Activated T-helper 9 cell treated with anti-CD3 and anti-CD28 coated beads, Interleukin-2, amount 50 U/mL, for 16 hours (primary cell): ENCODE results near the gene ERG.

Experiments used
- DNase-seq: peaks from one replicate; pipeline ENCODE4 v3.0.0-alpha.2; 2020; ENCODE audit warnings: low read depth

The ERG gene

DNA sequence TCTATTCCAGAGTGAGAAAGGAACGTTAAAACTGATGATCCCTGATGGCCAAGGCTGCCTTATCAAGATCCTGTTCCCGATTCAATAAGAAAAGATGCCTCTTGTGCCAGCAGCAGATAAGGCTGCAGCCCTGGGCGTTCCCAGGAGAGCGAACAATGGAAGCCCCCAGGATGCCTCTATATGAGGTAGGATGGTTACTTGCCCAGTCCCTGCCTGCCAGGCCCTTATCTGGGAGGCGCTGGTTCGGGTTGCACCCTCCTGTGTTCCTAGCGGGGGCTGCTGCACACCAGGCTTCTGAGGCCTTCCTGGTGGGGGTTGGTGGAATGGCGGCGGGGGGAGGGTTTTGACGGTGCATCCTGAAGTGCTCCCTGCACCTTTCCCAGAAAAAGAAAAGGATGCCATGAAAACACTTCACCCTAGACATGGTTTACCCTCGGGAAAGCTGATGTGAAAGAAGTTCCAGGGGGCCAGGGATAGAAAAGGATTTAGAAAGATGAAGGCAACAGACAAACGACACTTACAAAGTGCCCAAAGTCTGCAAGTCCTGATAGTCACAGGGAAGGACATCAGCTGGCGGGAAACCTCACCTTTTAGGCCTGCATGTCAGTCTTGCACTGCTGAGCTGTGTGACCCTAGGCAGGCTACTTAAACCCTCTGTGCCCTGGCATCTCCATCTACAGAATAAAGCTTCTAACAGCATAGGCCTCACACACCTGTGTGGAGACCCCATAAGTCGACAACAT is 141.2 kb downstream of the ERG start:
- no peak for DNase-seq

DNA sequence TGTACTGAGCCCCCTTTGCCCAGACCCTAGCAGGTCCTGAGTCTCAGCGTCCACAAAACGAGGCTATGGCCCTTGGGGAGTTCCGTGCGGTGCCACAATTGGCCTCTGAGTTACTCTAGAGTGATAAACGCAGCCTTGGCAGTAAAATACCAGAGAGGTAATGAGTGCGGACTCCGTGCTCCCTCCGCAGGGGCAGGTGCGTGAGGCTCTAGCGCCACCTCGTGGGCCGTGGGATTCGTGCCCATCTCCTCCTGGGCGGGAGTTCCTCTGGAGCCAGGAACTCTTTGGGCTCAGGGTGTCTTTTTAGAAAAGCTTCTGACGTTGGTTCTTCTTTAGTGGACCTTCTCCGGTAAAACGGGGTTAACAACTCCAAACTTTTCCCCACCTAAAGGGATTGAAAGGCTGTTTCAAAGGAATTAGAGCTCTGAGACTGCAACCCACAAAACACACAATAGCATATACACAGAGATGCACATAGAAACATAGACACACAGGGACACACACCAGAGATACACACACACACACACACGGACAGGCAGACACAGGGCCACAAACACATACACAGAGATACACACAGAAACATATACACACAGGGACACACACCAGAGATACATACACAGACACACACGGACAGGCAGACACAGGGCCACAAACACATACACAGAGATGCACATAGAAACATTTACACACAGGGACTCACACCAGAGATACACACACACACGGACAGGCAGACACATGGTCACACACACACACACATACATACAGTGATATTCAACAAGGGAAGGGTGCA is 142.1 kb downstream of the ERG start:
- peak; percentile 49 for DNase-seq

DNA sequence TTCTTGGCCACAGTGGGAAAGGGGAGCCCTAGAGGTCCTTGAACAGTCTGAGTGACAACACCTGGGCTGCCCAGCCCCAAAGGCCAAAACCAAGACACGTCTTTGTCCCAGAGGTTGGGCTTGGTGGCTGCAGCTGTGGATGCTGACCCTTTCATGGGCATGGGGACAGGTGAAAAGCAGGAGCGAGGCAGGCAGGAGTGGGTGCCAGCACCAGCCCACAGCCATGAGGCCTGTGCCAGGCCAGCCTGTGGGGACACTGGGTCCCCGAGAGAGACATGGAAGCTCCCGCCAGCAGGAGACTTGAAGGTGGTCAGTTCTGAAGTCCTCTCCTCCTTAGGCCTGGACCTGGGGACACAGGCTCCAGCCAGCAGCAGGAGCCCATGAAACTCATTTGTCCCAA is 142.9 kb downstream of the ERG start:
- no peak for DNase-seq

DNA sequence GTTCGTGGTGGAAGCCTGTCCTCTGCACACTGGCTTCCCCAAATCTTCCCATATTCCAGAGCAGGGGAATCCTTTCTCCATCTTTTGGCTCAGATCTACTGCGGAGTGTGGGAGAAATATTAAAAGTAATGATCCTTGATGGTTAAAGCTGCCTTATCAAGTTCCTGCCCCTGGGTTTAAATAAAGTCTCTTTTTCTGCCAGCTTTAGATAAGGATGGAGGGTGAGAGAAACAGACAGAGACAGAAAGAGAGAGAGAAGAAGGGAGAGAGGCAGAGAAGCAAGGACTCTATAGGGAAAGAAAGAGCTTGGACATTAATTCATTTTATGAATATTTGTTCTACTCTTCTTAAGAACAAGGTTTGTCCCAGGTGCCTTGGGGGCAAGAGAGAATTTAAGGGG is 143.5 kb downstream of the ERG start:
- DNase-seq: no peak

DNA sequence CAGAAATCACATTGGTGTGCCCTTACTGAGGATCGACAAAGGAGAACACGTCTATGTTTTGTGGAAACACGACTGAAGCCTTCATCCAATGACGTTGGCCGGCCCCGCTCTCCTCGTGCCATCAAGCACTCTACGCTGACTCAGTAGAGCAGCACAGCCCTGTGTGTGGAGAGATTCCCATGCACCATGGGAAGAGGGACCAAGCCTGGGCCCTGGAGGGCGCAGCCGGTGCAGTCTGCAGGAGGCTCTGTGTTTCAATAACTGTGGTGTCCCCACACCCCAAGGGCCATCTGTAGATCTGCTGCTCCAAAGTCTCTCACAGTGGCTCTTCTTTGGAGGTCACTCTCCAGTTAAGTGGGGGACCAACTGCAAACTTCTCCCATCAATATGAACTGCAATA is 144.0 kb downstream of the ERG start:
- DNase-seq: no peak

DNA sequence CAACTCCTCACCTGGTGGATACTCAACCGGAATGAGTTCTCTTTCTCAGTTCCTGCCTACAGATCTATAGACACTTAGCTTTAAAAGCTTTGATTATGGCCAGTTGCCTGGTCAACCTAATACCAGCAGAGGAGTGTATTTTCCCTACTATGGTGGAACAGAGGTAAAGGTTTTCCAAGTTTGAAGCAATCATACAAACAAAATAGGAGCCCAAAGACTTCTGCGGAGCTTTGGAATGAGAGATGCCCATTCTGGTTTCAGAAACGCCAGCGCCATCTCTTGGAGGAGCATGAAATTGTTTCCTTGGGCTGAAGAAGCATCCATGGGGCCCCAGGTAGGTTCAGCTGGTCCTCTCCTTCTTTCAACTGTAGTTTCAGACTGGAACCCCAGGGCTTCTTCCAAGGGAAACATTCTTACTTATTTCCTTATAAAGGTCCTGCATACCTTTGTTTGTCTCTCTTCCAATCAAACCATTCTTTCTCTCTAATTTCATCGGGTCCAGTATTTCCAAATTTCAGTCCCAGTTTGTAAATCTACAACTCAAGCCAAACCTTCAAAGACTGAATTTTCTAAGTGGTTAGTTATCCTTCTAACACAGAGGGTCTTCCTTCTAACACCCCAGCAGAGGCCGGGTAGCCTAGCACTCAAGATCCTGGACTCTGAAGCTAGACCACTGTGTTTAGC is 145.6 kb downstream of the ERG start:
- DNase-seq: no peak

DNA sequence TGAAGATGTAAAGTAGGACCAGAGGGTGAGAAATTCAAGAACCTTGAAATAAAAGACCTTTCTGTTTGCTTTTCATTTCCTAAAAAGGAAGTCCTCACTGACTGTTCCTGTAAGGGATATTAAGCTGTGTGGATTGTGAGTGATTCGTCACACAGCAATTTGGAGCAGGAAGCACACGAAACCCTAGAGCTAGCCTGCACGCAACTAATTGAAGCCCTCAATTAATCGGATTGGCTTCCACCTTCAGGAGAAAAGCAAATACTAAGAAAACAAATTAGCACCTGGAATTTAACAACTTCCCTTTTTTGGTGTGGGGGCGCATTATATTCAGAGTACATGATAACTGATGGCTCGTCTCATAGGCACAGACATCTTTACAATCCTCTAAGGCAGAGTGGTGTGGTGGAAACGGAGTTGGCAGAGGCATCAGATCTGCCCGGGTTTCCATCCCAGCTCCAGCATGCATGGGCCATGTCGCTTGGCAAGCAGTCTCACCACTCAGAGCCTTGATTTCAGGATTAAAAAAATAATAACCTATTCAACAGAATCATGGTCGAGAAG is 146.2 kb downstream of the ERG start:
- DNase-seq: no peak

DNA sequence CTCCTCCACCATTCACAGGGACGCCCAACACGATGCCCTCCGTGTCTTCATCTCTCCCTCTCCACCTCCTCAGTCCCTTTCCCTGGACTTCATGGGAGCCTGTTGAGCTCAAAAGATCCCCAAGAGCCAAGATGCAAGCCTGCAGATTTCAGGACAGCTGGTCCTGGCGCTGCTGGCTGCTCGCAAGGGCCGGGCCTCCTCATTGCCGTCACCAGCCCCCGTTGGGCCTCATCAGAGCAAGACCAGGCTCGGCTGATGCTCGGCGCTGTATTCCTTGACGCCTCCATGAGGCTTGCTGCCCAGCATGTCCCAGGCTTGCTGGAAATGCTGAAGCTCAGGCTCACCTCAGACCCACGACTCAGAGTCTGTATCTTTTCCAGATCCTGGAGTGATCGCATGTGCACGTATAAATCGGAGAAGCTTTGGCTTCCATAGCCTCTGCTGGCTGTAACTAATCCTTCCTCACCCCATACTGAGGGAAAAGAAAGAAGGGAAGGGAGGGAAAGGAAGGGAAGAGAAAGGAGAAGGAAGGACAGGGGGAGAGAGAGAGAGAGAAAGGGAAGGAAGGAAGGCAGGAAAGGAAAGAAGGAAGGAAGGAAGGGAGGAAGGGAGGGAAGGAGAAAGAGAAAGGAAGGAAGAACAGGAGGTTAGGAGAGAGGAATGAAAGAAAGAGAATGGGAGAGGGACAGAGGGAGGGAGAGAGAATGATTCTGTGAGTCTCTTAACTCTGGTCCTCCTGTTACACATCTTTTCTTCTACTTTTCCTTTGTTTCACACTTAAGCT is 146.9 kb downstream of the ERG start:
- DNase-seq: no peak

DNA sequence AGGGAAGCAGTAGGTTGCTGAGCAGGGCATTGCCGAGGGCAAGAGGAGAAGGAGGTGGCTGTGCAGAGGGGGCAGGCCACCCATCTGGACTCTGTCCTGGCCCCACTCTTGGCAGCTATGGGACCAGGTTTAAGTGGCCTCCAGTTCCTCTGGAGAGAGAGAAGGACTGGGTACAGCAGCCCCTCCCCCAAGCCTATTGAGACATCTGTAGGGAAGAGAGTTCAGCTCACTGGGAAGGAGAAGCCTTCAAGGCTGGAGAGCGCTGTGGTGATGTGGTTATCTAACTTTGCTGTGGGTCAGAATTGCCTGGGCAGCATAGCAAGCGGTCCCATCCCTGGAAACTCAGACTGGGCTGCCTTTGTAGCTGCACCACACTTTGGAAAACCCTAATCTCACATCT is 147.6 kb downstream of the ERG start:
- no peak for DNase-seq

DNA sequence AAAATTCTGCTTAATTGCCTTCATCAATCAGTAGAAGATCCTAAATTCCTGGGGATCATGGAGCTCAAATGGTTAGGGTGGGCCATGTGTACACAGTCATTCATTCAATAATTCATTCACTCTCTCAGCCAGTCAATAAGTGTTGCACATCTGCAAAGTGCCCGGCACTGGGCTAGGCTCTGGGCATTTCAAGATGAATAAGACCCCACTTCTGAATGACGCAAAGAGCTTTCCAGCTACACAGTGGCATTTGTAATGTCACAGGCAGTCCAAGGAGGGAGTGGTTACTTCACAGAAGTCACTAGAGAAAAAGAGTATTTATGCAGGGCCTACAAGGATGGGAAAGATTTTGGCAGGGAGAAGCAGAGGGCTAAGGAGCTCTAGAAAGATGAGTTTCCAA is 148.3 kb downstream of the ERG start:
- DNase-seq: no peak

DNA sequence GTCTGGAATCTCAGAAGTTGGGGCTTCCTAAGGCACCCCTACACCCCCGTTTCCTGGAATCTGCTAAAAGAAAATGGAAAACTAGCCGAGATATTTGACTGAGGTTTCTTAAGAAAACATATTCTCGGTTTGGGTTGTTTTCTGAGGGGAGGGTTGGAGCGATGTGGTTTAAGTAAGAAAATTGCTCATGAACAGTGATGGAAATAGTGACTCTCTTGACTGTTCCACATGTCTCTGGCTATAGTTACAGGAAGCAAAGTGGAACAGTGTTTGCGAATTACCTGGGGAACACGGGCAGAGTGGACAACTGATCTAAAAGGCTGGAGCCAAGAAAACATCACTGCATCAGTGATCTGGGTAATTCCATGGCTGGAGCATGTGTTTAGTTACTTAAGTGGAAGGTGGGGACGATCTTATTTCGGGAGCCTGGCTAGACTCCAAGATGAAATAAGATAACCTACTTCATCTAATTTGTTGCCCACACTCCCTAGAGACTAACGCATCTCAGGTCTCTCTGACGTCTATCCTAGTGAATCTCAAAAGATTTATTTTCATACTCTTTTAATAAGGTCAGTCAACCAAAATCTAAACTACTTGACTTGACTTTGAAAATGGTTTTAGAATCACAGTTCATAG is 149.0 kb downstream of the ERG start:
- DNase-seq: no peak

DNA sequence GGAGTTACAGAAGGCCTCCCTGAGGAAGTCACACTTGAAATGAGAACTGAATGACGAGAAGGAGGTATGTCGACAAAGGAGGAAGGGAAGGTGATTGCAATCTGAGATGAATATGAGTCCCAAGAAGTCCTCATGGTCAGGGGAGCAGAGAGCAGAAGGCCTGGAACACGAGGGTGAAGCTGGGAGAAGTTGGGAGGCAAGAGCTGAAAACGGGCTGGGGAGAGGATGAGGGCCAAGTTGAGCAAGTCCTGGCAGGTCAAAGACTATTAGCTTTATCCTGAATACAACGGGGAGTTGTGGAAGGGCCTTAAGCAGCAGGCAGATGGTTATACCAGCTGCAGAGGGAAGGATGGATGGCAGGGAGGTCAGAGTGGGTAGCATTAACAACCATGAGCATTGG is 152.0 kb downstream of the ERG start:
- DNase-seq: no peak

DNA sequence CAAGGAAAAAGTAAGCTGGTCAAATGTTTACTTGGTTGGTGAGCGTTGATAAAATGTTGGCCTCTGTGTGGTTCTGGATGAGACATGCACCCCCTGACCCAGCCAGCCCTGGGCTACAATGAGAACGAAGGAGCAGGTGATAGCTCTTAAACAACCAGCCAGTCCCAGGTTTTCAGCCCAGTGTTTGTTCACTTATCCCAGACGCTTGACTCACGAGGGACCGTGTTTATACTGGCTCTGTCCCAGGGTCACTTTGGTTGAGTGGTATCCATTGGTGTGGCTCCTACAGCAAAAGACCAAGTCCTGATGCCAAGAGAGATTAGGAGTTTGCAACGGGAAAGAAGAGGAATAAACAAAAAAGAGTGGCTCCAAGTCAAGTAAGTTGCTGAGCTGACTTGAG is 154.6 kb downstream of the ERG start:
- no peak for DNase-seq

DNA sequence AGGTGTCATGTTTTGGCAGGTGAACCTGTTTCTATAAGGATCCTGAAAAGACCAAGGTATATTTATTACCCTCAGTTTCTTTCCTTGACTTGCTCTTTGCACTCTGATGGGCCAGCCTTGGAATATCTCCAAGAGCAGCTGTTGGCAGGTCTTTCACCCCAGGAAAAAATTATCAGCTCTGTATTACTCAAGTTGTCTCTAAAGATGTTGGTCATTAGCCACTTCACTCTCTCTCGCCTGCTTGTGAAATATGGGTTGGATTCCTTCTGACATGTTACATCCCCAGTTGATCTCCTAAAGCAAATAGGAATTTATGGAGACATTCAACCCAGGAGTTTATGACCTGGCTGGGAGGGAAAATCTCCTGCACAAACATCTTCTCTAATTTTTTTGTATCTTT is 155.5 kb downstream of the ERG start:
- no peak for DNase-seq

DNA sequence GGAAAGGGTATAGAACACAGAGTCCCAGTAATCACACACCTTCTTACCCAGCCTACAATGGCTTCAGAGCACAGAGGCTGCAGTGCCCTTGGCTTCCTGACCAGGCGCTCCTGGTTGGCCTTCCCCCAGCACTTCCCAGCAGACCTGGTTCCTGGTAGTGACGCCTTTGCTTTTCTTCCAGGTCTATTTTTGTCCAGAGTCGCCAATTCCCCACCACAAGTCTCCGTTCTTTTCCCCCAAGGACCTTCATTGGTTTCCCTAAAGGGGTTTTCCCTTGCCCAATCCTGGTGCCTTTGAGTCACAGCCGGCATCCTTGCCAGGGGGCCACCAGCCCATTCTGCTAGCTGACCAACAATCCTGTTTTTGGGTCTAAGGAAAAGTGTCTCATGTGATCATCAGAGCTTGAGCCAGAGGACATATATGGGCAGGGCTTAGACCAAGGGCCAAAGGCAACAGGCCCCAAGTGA is 156.7 kb downstream of the ERG start:
- DNase-seq: no peak

DNA sequence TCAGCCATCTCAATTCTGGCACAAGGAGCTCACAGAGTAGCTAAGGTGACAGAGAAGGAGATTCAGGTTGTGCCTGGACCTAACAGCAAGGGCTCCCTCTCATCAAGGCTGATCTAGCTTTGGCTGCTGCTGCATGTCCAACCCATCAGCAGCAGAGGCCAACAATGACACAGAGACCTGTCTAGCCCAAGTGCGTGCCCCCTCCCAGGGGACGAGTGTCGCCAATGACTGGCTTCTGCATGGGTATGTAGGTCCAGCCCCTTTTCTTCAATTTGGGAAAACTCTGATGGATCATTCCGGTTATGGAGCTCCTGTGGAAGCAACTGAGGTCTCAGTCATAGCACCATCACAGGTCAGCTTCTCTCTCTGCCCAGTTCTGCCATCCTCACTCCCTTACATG is 158.1 kb downstream of the ERG start:
- DNase-seq: no peak

DNA sequence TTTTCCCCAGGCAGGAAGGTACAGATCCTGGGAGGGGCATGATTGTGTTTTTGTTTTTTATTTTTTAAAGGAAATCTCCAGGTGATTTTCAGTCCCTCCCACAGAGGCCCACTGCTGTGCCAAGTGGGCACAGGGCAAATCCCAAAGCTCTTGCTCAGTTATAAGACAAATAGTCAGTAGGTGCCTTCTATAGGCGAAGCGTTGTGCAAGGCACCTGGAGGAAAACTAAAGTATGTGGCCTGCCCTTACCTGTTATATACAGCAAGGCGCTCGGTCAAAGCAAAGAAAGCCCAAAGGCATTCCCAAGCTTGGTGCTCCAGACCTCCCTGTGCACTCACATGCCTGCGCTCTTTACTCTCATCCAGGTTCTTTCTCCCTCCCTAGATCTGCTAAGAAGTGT is 160.5 kb downstream of the ERG start:
- no peak for DNase-seq

DNA sequence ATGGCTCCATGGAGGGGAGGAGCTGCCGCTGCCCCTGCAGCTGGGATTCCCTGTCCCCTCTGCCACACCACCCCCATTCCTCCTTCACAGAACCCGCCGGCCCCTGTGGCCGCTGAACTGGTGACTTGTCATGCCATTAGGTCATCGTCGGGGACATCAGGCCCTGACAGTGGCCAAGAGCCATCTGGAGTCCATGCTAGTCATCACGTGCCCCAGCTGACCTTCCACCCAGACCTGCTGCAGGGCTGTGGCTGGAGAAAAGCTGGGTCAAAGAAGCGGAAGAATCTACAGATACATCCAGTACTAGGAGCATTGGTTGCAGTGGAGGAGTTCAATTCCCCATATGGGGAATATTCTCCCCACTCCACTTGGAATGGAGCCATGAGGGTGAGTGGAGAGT is 163.4 kb downstream of the ERG start:
- no peak for DNase-seq

DNA sequence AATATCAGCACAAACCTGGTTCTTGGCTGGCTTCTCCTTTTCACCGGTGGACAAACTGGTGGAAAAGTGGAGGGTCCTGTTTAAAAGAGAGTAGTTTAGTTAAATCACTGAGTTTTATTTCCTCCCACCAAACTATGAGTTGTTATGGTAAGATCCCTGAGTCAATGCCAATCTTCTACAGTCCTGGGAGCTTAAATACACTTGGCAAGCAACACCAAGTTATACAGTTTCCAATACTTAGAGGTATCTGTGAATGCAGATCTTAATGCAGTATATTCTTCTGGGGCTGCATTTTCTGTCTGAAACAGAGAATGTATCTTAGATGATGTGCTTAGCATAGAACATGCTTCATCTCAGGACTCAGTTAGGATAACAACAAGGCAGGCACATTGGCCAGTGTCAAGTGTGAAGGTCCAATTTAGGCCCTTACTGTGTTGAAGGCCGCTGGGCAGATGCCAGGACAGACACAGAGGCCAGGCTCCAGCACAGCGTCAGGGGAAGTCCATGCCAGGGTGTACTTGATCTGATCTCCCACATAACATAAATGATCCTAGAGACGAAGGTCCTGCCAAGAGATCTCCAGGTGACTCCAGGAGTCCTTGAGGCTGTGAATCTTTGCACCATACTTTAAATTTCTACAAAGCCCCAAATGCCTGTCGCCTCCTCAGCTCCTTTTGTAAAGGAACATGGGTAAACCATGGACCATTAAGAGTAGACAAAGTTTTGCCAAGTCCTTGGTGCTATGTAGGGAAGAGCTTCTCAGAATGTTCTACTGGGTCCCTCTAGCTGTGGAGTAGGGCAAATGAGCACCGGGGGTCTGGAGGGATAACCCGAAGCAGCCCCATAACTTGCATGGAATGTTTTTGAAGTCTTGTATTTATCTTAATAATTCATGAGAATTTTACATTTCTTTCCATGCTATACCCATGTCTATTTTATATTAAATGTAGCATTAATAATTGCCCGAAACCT is 164.7 kb downstream of the ERG start:
- DNase-seq: no peak

DNA sequence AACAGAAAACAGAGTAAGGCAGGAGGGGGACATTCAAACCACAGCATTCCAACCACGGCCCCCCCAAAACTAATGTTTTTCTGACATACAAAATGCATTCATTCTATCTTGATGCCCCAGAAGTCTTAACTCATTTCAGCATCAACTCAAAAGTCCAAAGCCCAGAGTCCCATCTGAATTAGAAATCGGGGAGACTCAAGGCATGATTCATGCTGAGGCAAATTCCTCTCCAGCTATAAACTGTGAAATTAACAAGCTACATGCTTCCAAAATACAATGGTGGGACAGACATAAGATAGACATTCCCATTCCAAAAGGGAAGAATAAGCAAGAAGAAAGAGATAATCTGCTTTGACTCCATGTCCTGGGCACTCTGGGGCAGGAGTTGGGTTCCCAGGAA is 167.6 kb downstream of the ERG start:
- no peak for DNase-seq
